Thyroid gland (tissue), 4 donors: Measurements from ENCODE around the gene FAM83E.

ENCODE experiments used
- POLR2A ChIP-seq, 2 donors: fragments of 450-650 bp; IDR thresholded peaks; one replicate each; pipeline ENCODE4 v1.6.1; 2017; ENCODE audit warnings: antibody characterized with exemption in 2 of 2, mild to moderate bottlenecking in 2 of 2, moderate library complexity in 1 of 2
- TF ChIP-seq, protein P1 (sequence below), 6 experiments: fragments of 200-600 bp in 3 of 6; fragments of 450-650 bp in 3 of 6; sonication (generic) in 3 of 6; IDR thresholded peaks; one replicate each; pipeline ENCODE4 v1.5.1; 2016 to 2019; ENCODE audit warnings: antibody characterized with exemption in 6 of 6, mild to moderate bottlenecking in 2 of 6, inconsistent platforms in 1 of 6, moderate library complexity in 1 of 6

GRCh38 chr19:48565090-48565489, 49.8 kb downstream of the FAM83E start:
- TF ChIP-seq POLR2A (IDR thresholded peaks at IDR 0.05): no peak
- TF ChIP-seq, protein P1, sequence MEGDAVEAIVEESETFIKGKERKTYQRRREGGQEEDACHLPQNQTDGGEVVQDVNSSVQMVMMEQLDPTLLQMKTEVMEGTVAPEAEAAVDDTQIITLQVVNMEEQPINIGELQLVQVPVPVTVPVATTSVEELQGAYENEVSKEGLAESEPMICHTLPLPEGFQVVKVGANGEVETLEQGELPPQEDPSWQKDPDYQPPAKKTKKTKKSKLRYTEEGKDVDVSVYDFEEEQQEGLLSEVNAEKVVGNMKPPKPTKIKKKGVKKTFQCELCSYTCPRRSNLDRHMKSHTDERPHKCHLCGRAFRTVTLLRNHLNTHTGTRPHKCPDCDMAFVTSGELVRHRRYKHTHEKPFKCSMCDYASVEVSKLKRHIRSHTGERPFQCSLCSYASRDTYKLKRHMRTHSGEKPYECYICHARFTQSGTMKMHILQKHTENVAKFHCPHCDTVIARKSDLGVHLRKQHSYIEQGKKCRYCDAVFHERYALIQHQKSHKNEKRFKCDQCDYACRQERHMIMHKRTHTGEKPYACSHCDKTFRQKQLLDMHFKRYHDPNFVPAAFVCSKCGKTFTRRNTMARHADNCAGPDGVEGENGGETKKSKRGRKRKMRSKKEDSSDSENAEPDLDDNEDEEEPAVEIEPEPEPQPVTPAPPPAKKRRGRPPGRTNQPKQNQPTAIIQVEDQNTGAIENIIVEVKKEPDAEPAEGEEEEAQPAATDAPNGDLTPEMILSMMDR (IDR thresholded peaks at IDR 0.05): no peak
